ENCODE measurements around the gene TMEM69.

TMEM69 gene

DNA sequence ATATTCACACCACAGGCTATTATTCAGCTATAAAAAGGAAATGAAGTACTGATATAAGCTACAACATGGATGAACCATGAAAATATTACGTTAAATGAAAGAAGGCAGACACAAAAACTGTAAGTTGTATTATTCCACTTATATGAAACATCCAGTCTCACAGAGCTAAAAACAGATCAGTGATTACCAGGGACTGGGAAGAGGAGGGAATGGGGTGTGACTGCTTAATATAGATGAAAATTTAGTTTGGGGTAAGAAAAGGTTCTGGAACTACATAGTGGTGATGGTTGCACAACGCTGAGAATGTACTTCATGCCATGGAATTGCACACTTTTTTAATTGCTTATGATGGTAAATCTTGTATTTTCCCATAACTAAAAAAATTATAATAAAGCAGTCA lies 21.1 kb upstream of the TMEM69 start:
- DNase-seq (ENCODE audit: low read depth in 1 of 2, low spot score in 1 of 2), result no peak
- H3K27ac ChIP-seq (replicated peaks), result no peak overlapping the region
- H3K27me3 ChIP-seq (ENCODE audit: insufficient read depth, poor library complexity, severe bottlenecking), result no peaks in the 10 kb centered on the region
- TF ChIP-seq, protein P1, sequence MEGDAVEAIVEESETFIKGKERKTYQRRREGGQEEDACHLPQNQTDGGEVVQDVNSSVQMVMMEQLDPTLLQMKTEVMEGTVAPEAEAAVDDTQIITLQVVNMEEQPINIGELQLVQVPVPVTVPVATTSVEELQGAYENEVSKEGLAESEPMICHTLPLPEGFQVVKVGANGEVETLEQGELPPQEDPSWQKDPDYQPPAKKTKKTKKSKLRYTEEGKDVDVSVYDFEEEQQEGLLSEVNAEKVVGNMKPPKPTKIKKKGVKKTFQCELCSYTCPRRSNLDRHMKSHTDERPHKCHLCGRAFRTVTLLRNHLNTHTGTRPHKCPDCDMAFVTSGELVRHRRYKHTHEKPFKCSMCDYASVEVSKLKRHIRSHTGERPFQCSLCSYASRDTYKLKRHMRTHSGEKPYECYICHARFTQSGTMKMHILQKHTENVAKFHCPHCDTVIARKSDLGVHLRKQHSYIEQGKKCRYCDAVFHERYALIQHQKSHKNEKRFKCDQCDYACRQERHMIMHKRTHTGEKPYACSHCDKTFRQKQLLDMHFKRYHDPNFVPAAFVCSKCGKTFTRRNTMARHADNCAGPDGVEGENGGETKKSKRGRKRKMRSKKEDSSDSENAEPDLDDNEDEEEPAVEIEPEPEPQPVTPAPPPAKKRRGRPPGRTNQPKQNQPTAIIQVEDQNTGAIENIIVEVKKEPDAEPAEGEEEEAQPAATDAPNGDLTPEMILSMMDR (IDR thresholded peaks at IDR 0.05; ENCODE audit: insufficient read depth, low read length), result no peak
- TF ChIP-seq GABPA (IDR thresholded peaks at IDR 0.05; ENCODE audit: low read depth) (no peak), SPI1 (IDR thresholded peaks at IDR 0.05; ENCODE audit: borderline replicate concordance, low read depth) (no peak), POLR2AphosphoS5 (IDR thresholded peaks at IDR 0.05; ENCODE audit: low read depth) (no peak)
- TF ChIP-seq, protein P2, sequence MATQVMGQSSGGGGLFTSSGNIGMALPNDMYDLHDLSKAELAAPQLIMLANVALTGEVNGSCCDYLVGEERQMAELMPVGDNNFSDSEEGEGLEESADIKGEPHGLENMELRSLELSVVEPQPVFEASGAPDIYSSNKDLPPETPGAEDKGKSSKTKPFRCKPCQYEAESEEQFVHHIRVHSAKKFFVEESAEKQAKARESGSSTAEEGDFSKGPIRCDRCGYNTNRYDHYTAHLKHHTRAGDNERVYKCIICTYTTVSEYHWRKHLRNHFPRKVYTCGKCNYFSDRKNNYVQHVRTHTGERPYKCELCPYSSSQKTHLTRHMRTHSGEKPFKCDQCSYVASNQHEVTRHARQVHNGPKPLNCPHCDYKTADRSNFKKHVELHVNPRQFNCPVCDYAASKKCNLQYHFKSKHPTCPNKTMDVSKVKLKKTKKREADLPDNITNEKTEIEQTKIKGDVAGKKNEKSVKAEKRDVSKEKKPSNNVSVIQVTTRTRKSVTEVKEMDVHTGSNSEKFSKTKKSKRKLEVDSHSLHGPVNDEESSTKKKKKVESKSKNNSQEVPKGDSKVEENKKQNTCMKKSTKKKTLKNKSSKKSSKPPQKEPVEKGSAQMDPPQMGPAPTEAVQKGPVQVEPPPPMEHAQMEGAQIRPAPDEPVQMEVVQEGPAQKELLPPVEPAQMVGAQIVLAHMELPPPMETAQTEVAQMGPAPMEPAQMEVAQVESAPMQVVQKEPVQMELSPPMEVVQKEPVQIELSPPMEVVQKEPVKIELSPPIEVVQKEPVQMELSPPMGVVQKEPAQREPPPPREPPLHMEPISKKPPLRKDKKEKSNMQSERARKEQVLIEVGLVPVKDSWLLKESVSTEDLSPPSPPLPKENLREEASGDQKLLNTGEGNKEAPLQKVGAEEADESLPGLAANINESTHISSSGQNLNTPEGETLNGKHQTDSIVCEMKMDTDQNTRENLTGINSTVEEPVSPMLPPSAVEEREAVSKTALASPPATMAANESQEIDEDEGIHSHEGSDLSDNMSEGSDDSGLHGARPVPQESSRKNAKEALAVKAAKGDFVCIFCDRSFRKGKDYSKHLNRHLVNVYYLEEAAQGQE (IDR thresholded peaks at IDR 0.05; ENCODE audit: insufficient replicate concordance, low read depth), result no peak
- H3K4me3 ChIP-seq (replicated peaks; ENCODE audit: insufficient read depth, low read length), result no peak overlapping the region

- no peaks in the 10 kb centered on the region for H3K27me3 ChIP-seq (ENCODE audit: insufficient read depth, poor library complexity, severe bottlenecking)
- DNase-seq (ENCODE audit: low read depth in 1 of 2, low spot score in 1 of 2), result no peak
- no peak for TF ChIP-seq POLR2AphosphoS5 (IDR thresholded peaks at IDR 0.05; ENCODE audit: low read depth)
- TF ChIP-seq, protein P1 (IDR thresholded peaks at IDR 0.05; ENCODE audit: insufficient read depth, low read length), result no peak
- no peak for TF ChIP-seq GABPA (IDR thresholded peaks at IDR 0.05; ENCODE audit: low read depth)
- TF ChIP-seq, protein P2 (IDR thresholded peaks at IDR 0.05; ENCODE audit: insufficient replicate concordance, low read depth), result no peak
- TF ChIP-seq SPI1 (IDR thresholded peaks at IDR 0.05; ENCODE audit: borderline replicate concordance, low read depth), result no peak
- H3K4me3 ChIP-seq (replicated peaks; ENCODE audit: insufficient read depth, low read length), result no peak overlapping the region
- no peak overlapping the region for H3K27ac ChIP-seq (replicated peaks)
Observed at GRCh38 chr1:45667321-45668111, 20.5 kb upstream of the TMEM69 start.

GRCh38 chr1:45668526-45668925 lies 19.5 kb upstream of the TMEM69 start:
- no peak for DNase-seq (ENCODE audit: low read depth in 1 of 2, low spot score in 1 of 2)

More at GRCh38 chr1:45668526-45668925, 19.5 kb upstream of the TMEM69 start:
- Histone ChIP-seq H3K27ac (replicated peaks) (no peak overlapping the region), H3K4me3 (replicated peaks; ENCODE audit: insufficient read depth, low read length) (no peak overlapping the region), H3K27me3 (ENCODE audit: insufficient read depth, poor library complexity, severe bottlenecking) (no peaks in the 10 kb centered on the region)
- TF ChIP-seq, protein P1 (IDR thresholded peaks at IDR 0.05; ENCODE audit: insufficient read depth, low read length), result no peak
- TF ChIP-seq, protein P2 (IDR thresholded peaks at IDR 0.05; ENCODE audit: insufficient replicate concordance, low read depth), result no peak
- TF ChIP-seq GABPA (IDR thresholded peaks at IDR 0.05; ENCODE audit: low read depth), result no peak
- TF ChIP-seq SPI1 (IDR thresholded peaks at IDR 0.05; ENCODE audit: borderline replicate concordance, low read depth), result no peak
- TF ChIP-seq POLR2AphosphoS5 (IDR thresholded peaks at IDR 0.05; ENCODE audit: low read depth), result no peak
